Kidney capillary endothelial cell (primary cell): ENCODE measurements around the gene PTPRD.
"Not testable (repeated sequence)": the region's sequence is repeated elsewhere in the genome, so short reads cannot be mapped to it uniquely, and the experiment has no call there.

Experiments used
- DNase-seq: peaks from one replicate; pipeline ENCODE4 v3.0.0-alpha.2; 2018; ENCODE audit warnings: low spot score

The PTPRD gene

GRCh38 chr9:9498128-9498527 is 1114.7 kb downstream of the PTPRD start:
- DNase-seq = no peak

- no peak for DNase-seq
These were observed 1118.5 kb downstream of the PTPRD start for GRCh38 chr9:9494336-9494735.

- DNase-seq = no peak
These were observed 1120.3 kb downstream of the PTPRD start for GRCh38 chr9:9492506-9492905.

GRCh38 chr9:9489183-9489582 is 1123.6 kb downstream of the PTPRD start:
- DNase-seq = no peak

- DNase-seq = no peak
These were observed 1129.6 kb downstream of the PTPRD start for GRCh38 chr9:9483175-9483574.

- no peak for DNase-seq
These were observed 1134.1 kb downstream of the PTPRD start for GRCh38 chr9:9478741-9479140.

- no peak for DNase-seq
These were observed 1143.5 kb downstream of the PTPRD start for GRCh38 chr9:9469271-9469670.

- not testable (repeated sequence) for DNase-seq
These were observed 1170.9 kb downstream of the PTPRD start for GRCh38 chr9:9441874-9442273.

- DNase-seq = no peak
These were observed 1175.2 kb downstream of the PTPRD start for GRCh38 chr9:9437641-9438040.

GRCh38 chr9:9426454-9426853 is 1186.3 kb downstream of the PTPRD start:
- DNase-seq = not testable (repeated sequence)

GRCh38 chr9:9412241-9412640 is 1200.6 kb downstream of the PTPRD start:
- DNase-seq = no peak

- no peak for DNase-seq
These were observed 1202.1 kb downstream of the PTPRD start for GRCh38 chr9:9410736-9411135.

- no peak for DNase-seq
These were observed 1212.8 kb downstream of the PTPRD start for GRCh38 chr9:9399982-9400381.

- no peak for DNase-seq
These were observed 1216.3 kb downstream of the PTPRD start for GRCh38 chr9:9396518-9396917.

GRCh38 chr9:9395539-9395938 is 1217.3 kb downstream of the PTPRD start:
- DNase-seq = no peak

GRCh38 chr9:9392755-9393154 is 1220.0 kb downstream of the PTPRD start:
- DNase-seq = no peak

GRCh38 chr9:9389904-9390303 is 1222.9 kb downstream of the PTPRD start:
- DNase-seq = no peak

- DNase-seq = no peak
These were observed 1225.2 kb downstream of the PTPRD start for GRCh38 chr9:9387511-9388115.

GRCh38 chr9:9362332-9362731 is 1250.5 kb downstream of the PTPRD start:
- DNase-seq = no peak

- peak; percentile 7 for DNase-seq
These were observed 1259.8 kb downstream of the PTPRD start for GRCh38 chr9:9352877-9353481.

- no peak for DNase-seq
These were observed 1271.6 kb downstream of the PTPRD start for GRCh38 chr9:9341203-9341602.

GRCh38 chr9:9337129-9337528 is 1275.7 kb downstream of the PTPRD start:
- DNase-seq = no peak

- DNase-seq = no peak
These were observed 1286.1 kb downstream of the PTPRD start for GRCh38 chr9:9326749-9327148.

GRCh38 chr9:9319007-9319406 is 1293.8 kb downstream of the PTPRD start:
- DNase-seq = no peak
